Measurements from ENCODE around the gene BEND5.

GRCh38 chr1:48693674-48694320 lies 82.9 kb downstream of the BEND5 start:
- no peak for TF ChIP-seq CTCF (IDR thresholded peaks at IDR 0.05)
- no peak for TF ChIP-seq POLR2A (IDR thresholded peaks at IDR 0.05)
